CD4-positive, alpha-beta T cell treated with Interleukin-1 beta for 1 hour (primary cell): ENCODE results near the gene SNRNP25.

Experiments
- DNase-seq, 2 donors: peaks; one replicate each; pipeline ENCODE4 v3.0.0-alpha.2; 2020 to 2022

Gene SNRNP25

GRCh38 chr16:104928-105327 is 51.3 kb downstream of the SNRNP25 start:
- DNase-seq, result no peak

- DNase-seq, result no peak
These were observed 51.9 kb downstream of the SNRNP25 start for GRCh38 chr16:105521-105920.

GRCh38 chr16:106623-107324 is 53.1 kb downstream of the SNRNP25 start:
- DNase-seq, result peak; percentile 63 to 72
